Stimulated activated CD4-positive, alpha-beta T cell treated with anti-CD3 and anti-CD28 coated beads, Interleukin-4, amount 100 ng/mL, for 24 hours (primary cell): ENCODE measurements around the gene FXYD6.

Experiments used
- DNase-seq: peaks from one replicate; pipeline ENCODE4 v3.0.0-alpha.2; 2020

The FXYD6 gene

DNA sequence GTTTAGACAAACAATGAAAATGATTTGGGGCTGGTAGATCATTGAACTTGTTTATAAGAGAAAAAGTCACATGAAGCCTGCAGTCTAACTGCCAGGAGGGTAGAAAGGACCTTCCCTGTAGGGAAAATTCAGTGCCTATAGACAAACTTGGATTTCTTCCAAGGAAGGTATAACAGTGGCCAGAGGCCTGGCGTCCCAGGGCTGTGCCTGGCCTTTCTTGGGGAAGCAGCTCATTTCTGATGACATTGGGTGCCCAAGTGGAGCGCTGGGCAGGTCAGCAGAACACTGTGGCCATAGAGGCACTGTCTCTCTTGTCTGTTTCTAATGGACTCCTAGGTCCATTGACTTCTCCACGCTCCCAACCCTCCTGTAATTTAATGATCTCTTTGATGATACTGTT lies 6.6 kb upstream of the FXYD6 start:
- DNase-seq = no peak

DNA sequence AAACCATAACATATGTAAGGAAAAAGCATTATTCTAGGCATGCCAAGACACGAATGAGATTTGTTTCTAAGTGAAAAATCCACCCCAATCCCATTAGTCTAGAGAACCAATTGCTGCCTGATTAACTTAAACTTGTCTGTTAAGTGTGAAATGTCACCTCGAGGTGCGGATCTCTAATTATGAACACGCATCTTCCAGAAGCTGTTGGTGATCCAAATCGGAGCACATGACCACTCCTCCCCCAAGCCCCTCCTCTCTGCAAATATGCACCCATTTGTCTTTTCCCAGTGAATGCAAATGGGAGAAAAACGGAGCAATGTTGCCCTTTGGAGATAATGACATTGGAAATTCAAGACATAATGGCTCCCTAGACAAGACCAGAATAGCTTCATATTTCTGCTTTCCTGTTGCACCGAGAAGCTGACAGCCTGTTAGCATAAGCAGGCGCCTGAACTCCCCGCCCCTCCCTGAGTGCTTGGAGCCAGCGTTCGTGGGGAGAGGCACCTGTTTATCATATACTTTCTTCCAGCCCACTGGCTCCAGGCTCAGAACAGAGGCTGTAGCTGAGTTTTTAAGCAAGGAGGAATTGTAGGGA lies 6.0 kb upstream of the FXYD6 start:
- DNase-seq = no peak

DNA sequence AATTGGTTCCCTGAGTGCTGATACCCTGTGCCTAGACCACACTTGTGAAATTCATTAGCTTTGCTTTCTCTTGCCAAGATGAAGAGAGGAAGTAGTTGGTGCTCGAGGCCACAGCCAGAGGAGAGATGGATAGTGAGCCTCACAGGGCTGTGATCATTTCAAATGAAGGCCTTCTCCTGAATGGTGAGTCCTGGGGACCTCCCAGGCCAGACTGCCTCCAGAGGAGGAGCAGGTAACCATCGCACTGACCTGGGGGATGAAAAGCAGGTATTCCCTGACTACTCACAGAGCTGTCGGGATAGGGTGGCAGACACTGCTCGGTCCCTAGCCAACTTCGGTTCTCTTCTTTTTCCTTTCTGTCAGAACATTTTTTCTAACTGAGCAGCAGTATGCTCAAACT lies 4.8 kb upstream of the FXYD6 start:
- DNase-seq = no peak

DNA sequence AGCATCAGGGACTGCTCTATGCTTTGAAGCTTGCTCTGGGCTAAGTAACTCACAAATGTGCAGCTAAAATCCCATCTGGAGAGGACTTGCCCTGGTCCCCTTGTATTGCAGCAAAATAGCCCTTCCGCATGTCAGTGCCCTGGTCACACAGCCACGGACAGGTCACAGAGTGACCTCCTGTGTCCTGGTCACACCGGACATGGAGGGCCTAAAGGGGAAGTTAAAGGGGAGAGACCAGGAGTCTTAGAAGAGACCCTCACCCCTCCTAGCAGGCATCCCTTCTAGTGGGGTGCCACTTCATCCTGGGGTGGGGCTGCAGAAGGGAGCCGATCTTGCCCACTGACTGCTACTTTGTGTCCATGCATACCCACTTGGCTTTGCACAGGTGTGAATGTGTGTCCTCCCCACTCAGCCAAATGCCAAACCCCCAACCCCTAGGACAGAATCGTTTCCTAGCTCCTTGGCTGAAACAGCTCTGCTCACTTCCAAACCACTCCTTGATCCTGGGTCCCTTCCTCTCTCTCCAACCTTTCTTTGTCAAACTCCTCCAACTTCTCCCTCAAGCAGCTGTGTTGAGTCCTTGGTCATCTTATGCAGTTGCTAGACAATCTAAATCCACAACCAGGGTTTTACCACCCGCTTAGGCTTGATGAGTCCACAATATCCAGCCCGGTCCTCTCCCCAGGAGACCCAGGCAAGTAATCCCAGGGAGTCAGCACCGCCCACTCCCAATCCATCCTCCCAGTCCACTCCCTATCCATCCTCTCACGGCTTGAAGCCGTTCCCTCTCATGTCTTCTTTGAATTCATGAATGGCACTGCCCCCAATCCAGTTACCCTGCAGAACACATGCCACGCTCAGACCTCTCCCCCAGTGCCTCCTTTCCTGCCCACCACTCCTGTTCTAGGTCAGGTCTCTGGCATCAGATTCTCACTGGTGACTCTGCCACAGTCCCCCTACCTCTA lies 3.3 kb upstream of the FXYD6 start:
- no peak for DNase-seq

DNA sequence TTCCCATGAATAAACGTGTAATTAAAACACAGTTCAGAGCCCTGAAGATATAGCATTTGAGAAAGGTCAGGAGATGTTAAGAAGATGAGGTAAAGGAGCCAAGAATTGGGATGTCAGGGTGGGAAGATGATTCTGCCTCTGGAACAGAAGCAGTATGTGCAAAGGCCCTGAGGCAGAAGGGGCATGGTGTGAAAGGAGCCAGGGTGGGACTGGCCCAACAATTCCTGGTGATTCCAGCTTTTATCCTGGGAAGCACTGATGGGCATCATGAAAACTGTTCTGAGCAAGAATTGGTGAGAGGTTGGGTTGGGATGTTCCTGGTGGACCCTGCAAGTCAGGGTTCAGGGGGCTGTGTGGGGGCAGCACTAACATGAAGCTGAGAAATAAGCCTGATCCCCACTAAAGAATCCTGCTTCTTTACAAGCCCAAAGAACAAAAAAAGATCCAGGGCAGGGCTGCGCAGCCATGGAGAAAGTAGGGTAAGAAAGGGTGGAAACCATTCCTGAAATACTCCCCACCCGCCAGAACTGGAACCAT lies 2.5 kb upstream of the FXYD6 start:
- DNase-seq = no peak

DNA sequence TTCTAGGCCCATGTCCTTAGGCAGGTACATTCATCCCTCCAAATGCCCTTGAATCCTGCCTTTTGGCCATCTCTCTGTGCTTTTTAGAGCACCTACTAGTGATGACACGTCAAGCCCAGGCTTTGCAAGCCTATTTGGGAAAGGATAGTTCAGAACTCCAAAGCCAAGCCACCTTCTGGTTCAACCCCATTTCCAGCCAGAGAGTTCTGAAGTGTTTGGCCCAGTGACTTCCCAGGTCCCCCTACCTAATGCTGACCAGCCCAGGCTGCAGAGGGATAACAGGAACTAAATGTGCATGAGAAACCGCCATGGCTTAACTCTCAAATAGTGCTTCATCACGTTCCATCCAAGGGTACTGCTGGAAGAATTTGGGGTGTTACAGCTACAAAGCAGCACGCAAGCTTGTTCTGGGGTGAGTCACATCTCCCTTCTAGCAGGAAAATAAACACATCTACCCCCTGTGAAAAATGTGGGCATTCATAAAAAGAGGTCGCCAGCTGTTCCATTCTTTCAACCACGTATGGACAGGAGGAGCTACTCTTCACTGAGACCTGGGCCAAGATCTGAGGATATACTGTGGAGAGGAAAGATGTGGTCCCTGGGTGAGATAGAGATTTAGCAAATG lies 2.0 kb upstream of the FXYD6 start:
- no peak for DNase-seq

DNA sequence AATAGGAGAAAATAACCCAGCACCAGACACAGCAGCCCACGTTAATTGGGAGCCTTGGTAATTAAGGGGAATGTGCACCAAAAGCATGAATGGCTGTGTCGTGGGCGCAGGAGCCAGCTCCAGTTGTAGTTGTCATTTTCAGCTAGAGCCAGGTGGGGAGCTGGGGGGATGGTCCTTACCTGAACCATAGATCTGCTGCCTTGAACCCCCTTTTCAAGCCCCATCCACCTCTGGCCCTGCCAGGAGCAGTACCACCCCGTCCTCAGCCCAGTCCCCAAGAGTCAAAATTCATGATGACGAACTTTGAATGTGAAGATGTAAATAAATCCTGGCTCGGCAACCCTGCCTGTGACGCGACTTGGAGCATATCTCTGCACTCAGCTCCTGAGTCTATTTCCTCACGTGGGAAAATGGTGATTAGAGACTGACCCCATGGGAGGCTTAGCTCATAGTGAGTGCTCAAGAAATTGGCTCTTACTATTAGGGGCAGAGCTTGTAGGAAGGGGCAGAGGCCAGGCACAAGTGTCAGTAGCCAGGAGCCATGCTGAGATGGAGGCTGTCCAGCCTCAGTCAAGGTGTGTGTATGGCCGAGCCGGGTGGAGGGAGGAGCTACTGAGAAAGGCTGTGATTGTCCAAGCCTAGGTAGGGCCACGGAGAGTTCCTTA lies 794 bp upstream of the FXYD6 start:
- no peak for DNase-seq

DNA sequence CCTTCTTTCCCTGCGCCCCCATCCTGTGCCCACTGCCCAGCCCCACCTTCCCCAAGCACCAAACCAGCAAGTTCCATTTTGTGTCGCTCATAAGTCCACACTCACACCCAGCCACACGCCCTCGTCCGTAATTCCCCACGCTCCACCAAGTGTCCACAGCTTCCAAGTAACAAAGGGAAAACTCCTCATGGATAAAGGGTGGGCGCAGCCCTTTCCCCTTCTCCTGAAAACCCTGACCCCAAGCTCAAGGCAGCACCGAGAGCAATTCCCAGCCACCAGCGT lies 458 bp downstream of the FXYD6 start:
- no peak for DNase-seq

DNA sequence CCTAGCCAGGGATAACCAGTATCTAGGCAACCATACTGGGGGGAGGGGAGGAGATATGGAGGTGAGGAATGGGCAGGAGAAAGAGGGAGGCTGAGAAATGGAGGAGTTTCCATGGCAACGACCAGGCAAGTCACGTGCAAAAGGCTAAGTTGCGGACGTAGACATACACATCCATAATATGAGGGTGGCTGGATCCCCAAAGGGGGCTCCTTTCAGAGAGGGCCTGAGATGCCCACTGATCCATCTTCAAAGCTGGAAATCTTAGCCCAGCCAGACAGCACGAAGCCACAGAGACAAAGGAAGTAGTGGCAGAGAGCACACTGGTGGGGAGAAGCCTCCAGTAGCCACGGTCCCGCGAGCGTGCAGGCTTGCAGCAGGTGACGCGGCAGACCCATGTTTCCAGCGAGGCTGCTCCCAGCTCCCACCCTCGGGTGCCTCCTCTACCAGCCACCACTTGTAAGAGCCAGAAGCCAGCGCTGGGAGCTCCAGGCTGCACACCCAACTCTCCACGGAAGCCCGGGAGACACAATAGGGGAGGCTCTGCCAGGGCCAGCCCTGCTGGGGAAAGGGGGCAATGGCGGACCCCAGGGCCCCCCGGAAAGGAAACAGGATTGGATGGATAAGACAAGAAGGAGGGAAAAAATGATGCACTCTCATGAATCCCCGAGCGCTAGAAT lies 938 bp downstream of the FXYD6 start:
- peak; percentile 11 for DNase-seq

DNA sequence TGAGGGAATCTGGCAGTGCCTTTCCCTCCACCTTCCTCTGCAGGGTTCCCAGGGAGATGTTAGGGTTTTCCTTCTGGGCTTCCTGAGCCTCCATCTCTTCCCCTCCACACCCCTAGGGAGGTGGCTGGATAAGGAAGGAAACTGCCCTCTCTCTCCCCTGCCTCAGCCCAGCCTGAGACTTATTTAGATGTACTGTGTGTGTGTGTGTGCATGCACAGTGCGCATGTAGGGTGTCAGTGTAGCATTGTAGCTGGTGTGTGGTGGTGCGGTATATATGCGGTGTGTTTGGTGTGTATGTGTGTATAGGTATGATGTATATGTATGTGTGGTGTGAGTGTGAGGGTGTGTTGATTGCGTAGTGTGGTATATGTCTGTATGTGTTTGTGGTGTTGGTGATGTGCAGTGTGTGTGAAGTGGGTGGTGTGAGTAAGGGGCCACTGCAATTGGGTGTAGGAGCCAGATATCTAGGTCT lies 1.5 kb downstream of the FXYD6 start:
- no peak for DNase-seq

DNA sequence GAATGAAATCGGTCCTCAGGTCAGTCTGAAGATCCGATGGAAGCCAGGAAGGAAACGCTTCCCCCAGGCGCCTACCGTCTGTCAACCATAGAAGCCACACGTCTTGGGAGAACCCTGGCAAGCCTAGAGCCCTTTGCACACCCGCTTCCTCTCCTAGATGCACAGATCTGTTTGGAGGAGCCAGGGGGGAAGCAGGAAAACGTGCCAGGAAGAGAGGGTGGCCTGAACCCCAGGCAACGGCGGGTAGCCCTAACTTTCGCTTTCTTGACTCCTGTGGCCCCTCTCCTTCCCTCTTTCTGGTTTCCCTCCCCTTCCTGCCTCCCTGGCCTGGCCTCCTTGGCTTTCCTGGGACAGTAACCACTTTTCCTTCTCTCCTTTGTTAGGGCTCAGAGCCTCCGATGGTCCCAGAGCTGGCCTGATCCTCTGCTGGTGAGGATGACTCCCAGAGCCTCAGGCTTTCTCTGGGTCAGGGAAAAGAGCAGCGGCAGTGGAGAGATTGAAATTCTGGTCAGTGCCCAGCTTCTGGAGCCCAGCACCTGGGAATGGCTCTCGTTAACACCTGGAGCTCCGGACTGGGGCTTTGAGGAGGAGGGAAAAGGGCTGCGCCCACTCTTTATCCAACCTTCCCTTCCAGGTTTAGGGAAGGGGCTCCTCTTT lies 2.1 kb downstream of the FXYD6 start:
- no peak for DNase-seq

DNA sequence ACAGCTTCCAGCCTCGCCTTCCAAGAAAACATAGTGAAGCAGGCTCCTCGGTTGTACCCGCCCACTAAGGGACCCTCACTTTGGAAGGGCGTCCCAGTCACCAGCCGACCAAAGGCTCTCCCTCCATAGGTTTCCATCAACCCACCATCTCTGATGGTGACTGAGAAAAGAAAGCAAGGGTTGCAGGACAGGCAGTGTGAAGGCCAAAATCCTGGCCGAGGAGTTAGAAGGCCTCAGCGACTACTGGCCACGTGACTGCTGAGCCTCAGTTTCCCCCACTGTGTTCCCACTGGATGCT lies 2.7 kb downstream of the FXYD6 start:
- no peak for DNase-seq

DNA sequence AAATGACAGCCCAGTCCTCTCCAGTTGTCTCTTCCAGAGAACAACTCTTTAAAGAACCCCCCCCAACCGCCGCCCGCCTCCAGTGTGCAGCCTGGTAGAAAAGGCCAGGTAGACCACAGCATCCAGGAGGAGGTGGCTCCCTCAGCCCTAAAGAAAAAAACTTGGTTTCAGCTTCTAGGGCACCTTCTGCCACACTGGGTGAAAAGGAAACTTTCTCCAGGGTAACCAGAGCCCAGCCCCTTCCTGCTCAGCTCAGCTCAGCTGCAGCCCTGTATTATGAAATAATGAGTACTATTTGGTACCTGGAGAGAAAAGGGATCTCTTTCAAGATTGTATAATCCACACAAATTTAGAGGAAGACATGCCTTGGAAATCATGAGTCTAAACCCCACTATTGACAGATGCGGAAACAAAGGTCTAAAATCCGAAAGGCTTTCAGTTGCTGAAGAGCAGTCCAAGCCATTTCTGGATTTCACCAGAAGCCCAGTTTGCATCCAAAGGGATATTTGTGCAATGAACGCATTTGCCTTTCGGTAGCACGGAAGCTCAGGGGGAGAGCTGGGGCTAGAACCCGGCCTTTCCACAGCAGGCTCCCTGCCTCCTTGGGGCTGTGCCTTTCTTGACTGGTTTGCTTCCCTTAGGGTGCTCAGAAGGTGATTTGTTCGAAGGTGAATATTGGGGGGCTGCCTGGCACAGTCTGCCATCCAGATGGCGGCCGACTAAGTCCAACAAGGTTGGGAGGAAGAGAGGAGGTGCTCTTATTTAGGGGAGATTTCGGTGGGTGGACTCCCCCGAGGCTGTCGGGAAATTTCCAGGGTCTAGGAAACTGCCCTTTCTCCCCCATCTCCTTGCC lies 3.3 kb downstream of the FXYD6 start:
- DNase-seq = no peak

DNA sequence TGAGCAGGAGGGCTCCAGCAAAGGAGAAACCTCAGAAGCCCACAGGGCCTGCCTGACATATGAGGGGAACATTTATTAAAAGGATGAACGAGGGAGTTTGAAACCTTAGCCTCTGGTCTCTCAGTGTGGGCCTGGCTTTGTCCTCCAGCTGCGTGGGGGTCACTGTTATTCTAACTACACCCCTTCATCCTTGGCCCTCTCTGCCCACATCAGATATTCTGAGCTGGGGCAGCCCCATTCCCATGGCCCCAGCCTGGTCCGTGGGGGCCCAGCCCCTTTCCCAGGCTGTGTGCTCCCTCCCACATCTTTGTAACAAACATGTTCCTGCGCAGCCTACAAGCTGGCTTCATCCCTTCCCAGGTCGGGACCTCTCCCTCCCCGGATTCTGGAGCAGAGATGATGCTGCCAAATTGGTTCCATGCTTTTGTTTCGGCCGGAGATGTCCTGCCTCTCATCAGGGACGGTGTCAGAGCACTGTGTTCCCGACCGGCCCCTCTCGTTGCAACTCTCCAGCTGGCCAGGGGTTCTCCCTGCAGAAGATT lies 4.0 kb downstream of the FXYD6 start:
- DNase-seq = no peak

DNA sequence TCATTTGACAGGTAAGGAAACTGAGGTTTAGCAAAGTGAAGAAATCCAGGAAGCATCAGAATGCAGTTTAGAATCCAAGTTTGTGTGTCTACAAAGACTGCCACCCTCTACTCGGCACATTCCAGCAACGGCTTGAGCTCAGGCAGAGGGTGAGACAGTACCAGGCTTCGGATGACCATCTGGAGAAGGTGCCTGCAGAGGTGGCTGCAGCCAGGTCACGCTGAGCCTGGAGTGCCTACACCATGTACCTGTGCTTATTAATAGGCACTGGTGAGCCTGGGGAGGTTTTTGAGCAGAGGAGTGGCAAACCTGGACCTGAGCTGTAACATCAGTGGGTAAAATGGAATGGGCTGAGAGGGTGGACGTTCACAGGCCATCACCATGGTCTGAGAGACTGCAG lies 4.7 kb downstream of the FXYD6 start:
- DNase-seq = no peak

DNA sequence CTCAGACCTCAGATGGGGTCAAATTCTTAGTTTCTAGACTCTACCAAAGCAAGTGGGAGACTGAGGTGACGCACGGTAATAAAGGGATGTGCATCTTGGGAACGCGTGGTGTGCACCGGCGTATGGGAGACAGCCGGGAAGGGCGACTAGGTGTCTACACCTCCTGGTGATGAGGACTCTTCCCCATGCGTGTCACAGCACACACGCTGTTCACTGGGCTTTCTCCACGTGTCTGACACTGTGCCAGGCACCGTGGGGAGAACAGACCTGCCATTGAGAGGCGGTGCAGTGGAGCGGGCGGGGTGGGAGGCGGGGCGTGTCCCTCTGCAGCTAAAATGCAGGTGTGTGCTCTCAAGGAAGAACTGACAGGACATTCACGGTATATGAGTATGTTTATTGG lies 5.3 kb downstream of the FXYD6 start:
- DNase-seq = no peak

DNA sequence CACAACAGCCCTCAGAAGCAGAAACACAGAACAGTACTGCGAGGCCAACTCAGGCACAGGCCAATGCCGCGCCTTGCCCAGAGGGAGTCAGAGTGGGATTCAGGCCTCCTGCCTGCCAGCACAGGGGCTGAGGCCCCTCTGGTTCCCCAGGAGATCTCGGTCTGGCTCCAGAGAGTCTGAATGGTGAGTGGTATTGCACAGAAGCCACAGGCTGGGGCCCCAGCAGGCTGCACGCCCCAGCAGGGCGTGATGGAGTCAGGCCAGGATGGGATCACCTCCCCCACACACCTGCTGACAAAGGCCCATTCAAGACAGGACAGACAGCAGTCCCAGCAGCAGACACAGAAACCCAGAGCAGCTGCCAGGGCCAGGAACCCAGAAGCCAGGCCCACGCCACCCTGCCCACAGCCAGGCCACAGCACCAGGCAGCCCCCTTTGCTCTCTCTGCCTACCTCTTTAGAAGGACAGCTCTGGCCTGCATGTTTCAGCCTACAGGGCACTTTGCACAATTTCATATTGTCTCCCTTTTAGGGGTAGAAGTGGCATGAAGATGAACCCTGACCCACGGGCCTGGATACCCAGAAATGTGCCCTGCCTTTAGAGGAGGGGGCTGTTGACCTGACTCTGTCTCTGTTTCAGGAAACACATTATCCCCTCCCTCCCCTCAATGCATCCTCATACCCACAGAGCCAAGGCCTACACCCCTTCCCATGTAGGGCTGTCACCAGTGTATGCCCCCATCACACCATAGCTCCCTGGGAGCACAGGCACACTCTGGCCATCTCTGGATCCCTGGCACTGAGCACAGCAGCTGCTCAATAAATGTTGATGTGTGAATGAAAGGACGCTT lies 6.1 kb downstream of the FXYD6 start:
- no peak for DNase-seq

DNA sequence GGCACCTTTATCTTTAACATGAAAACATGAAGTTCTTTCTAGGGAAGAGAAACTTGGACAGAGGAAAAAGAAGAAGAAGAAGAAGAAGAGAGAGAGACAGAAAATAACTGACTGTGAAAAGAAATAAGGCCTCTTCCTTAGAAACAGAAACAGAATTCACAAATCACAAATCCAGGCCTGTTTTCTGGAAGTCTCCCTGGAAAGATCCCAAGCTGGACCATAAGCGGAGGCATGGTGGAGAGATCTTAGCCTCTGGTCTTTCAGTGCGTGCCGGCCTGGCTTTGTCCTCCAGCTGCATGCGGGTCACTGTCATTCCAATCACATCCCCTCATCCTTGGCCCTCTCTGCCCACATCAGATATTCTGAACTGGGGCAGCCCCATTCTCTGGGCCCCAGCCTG lies 6.9 kb downstream of the FXYD6 start:
- no peak for DNase-seq

DNA sequence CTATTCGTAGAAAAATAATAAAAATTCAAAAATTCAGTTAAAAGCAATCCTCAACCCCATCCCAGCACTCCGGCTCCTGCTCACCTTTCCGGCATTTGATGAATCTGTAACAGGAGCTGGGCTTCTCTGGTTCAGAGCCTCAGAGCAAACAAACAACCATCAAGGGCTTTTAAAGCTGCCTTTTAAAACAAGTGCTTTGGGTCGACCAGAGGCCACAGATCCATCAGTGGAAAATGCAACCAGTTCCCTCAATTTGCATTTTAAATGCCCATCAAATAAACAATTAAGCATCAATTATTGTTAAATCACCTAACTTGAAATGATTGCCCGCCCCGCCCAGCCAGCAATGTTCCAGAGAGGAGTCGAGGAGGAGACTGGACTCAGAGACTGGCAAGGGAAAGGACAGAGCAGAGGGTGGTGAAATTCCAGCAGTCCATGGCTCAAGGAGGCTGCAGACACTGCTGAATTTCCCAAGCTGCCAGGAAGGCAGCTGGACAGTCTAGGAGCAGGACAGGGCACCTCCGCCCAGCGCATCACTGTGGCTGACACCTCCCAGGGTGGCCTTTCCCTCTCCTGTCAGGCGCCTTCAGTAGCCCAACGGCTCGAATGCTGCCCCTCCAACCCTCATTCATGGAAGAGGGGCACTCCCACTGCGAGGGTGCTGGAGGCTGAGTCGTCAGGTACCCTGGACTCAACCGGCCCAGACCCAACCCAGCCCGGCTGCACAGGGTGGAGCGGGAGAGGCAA lies 7.5 kb downstream of the FXYD6 start:
- no peak for DNase-seq
